HFF-Myc (cell line): Measurements from ENCODE around the gene FBXO44.

ENCODE experiments used
- DNase-seq: peaks from one replicate; pipeline ENCODE4 v3.0.0-alpha.2; 2011; ENCODE audit warnings: low read depth; ENCODE audit errors: extremely low read depth
- H3K4me3 ChIP-seq: replicated peaks from 2 replicates; pipeline ENCODE4 v1.5.1; 2011; ENCODE audit warnings: low read depth, mild to moderate bottlenecking, control low read depth, low read length
- TF ChIP-seq, protein P1 (sequence below): IDR thresholded peaks from 2 replicates; pipeline ENCODE4 v1.5.1; 2012; ENCODE audit warnings: mild to moderate bottlenecking, low read depth, low read length, control low read depth; ENCODE audit errors: missing control alignments

FBXO44 gene

DNA sequence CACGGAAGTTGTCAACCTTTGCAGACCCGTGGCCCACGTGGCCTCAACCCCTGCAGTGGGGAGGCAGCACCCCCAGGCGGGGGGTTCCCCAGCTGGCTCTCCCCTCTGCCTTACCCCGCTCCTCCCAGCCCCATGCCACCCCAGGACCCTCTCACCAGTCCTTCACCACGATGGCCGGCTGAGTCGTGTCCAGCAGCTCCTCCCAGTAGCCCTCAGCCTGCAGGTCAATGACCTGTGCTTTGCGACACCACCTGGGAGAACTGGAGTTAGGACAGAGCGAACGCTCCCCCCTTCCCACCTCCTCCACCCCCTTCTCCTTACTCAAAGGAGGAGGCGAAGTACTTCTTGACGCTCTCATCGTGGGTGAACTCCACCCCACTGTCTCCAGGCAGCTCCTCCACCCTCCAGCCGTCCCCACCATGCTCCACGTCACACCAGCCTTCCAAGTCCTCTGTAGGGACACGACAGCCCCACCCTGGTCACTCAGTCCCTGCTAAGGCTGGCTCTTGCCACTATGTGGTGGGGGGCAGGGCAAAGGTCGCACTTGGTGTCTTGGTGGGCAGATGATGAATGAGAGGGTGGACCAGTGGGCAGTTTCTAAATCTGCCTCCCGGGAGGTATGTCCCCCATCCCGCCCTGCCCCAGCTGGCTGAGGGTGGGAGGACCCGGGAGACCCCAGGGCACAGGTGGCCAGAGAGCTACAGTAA, 4.9 kb upstream of the FBXO44 start:
- H3K4me3 ChIP-seq: no peak overlapping the region
- no peak for DNase-seq
- TF ChIP-seq, protein P1, sequence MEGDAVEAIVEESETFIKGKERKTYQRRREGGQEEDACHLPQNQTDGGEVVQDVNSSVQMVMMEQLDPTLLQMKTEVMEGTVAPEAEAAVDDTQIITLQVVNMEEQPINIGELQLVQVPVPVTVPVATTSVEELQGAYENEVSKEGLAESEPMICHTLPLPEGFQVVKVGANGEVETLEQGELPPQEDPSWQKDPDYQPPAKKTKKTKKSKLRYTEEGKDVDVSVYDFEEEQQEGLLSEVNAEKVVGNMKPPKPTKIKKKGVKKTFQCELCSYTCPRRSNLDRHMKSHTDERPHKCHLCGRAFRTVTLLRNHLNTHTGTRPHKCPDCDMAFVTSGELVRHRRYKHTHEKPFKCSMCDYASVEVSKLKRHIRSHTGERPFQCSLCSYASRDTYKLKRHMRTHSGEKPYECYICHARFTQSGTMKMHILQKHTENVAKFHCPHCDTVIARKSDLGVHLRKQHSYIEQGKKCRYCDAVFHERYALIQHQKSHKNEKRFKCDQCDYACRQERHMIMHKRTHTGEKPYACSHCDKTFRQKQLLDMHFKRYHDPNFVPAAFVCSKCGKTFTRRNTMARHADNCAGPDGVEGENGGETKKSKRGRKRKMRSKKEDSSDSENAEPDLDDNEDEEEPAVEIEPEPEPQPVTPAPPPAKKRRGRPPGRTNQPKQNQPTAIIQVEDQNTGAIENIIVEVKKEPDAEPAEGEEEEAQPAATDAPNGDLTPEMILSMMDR: no peak

DNA sequence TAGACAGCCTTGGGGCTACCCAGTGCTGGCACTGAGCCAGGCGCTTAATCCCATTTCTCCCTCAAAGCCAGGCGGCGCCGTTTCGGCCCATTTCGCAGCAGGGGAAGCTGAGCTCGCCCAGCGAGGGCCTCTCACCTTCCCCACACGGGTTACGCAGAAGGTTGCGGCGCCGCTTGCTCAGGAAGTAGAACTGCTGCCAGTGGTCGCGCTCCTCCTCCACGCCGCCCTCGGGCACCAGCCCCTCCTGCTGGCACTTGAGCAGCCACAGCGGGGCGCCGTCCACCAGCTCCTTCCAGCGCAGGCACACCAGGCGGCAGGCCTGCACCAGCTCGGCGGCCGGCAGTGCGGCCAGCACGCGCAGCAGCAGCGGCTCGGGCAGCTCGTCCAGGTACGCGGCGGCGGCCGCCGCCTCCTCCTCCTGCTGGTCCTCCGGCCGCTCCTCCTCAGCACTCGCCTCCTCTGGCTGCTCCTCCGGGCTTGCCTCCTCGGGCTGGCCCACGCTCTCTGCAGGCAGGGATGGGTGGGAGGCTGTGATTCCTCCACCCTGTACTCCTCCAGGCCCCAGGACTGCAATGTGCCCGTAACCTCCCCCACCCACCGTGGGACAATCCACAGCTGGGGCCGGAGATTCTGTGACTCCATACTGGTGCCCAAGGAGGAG, 4.2 kb upstream of the FBXO44 start:
- TF ChIP-seq, protein P1: peak; percentile 59
- peak; percentile 17 for DNase-seq
- no peak overlapping the region for H3K4me3 ChIP-seq

DNA sequence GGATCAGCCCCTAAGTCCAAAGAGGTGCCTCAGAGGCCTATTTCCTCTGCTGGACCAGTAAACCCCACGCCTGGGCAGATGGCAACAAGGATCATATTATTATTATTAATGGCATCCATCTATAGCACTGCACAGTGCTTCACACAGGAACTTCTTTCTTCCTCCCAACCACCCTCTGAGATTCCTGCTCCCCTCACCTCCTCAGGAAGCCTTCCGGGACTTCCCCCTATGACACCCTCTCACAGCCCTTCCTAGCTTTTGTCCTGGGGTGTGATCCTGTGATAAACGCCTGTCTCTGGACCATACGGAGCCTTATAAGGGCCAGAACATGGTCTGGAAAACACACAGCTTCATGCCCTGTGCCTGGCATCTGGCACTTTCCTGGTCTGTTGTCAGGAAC, 3.7 kb upstream of the FBXO44 start:
- H3K4me3 ChIP-seq: no peak overlapping the region
- TF ChIP-seq, protein P1: no peak

DNA sequence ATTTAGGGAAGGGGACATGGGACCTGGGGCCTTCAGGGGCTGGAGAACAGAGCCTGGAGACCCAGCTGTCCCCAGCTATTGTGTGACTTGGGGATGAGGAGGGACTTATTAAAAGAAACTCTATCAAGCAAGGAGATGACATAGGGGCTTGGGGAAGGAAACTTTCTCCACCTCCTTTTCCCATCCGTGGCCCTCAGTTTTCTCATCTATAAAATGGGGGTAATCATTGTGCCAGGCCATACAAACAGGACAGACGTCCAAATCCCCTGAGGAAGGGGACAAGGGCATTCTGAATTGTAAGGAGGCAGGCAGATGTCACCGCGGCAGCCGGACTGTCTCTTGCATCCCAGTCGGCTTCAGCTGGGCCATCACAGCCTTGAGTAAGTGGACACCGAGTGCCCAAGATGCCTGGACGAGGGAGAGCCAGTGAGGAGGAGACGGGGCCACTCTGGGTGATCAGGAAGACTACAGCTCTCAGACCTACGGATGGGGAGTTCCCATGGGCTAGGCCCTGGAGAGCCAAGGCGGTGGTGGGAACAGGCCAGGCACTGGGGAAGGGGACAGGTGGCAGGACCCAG, 2.4 kb upstream of the FBXO44 start:
- H3K4me3 ChIP-seq: no peak overlapping the region
- DNase-seq: no peak
- TF ChIP-seq, protein P1: no peak

More for the DNA sequence above, 3.7 kb upstream of the FBXO44 start:
- no peak for DNase-seq

DNA sequence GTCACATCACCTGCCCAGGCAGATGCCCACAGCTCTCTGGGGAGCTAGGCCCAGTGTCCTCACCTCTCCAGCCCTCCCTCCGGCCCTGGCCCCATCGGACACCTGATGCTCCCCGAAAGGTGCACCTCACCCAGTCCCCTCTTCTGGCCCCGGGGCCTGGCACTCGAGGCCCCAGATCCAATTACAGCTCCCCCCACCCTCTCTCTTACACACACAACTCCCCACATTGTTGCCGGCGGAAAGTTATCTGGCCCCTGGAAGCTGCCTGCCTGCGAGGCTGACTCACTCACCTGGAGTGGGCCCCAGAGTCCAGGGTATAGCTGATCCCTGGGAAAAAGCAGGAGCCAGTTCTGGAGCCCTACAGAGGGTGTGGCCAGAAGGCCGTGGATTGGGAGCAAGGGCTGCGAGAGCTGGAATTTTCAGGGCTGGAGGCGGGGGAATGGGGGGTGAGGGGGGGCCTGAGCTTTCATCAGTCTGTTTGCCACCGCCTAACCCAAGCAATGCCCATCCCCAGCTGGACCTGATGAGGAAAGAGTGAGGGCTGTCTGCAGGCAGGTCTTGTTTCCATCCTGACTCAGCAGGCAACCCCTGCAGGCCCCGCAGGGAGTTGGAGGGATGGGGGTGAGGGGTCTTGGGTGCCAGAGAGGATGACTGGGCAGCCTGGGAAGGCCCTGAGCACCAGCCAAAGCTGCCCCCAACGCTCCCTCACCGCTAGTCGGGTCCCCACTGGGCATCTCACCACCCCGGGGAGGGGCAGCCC, 1.4 kb upstream of the FBXO44 start:
- no peak for DNase-seq
- no peak overlapping the region for H3K4me3 ChIP-seq
- TF ChIP-seq, protein P1: no peak

DNA sequence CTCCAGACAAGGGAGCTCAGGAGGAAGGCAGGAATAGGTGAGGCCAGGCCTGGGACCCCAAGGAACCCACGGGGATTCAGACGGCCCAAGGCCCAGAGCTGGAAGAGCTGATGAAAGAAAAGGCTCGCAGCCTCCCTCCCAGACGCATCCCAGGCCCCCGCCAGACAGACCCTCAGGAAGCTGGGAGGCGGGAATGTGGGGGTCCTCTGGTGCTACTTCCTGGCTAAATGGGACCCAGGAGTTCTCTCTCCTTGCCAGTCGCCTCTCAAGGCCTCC, 878 bp upstream of the FBXO44 start:
- DNase-seq: no peak
- TF ChIP-seq, protein P1: no peak
- H3K4me3 ChIP-seq: peak overlapping the region; percentile 47; the same call in 1 of the 2 replicates
